K562 (cell line): Measurements from ENCODE around the gene SEC61A1. TPM values are rescaled to one million over a fixed set of nuclear protein-coding genes. Genes with fewer than 3 reads are reported as not detected.
A peak's percentile ranks its signal among the peaks of the same experiment; 100 is the strongest.

Experiments
- ATAC-seq: fragments of 200-7000 bp; cut with Tn5 transposase; 3 replicates; pipeline ENCODE4 v1.9.1; 2020; ENCODE audit warnings: moderate library complexity
- BruUV-seq: library from RNA; stranded (reverse); fragments of 400-500 nt; replicated peaks from 2 replicates; lab custom pipeline; 2021; lab: Mats Ljungman, UMichigan
- CTCF ChIA-PET: fragments of 300-600 bp; formaldehyde crosslinking; extraction: SDS; loops from one replicate; lab custom pipeline; 2021; ENCODE audit warnings: low intra/inter-chr PET ratio; lab: Yijun Ruan, JAX
- POLR2A ChIA-PET: fragments of 300-600, 350-650 bp; sonication (Branson Sonifier 250); formaldehyde crosslinking; extraction: SDS; loops from one replicate; lab custom pipeline; 2021; ENCODE audit warnings: antibody characterized with exemption, inconsistent platforms; lab: Yijun Ruan, JAX
- DNase-seq, 4 experiments: peaks; one replicate each; pipeline versions ENCODE4 v3.0.0 to v3.0.0-alpha.2; 2011 to 2018; ENCODE audit warnings: low spot score in 3 of 4, mixed read lengths in 3 of 4; ENCODE audit errors: extremely low read depth in 1 of 4
- FAIRE-seq: peaks from 2 replicates; lab custom pipeline; 2011; peaks lifted over from hg19 to GRCh38; lab: Jason Lieb, UNC
- H2AFZ ChIP-seq: 2 replicates; pipeline ENCODE4 v1.6.0; 2011; ENCODE audit warnings: low read depth, low read length, control low read depth, inconsistent platforms
- H3K27ac ChIP-seq: fragments of 200-600 bp; 3 replicates; pipeline ENCODE4 v1.8.0; 2011; ENCODE audit warnings: low read depth, mild to moderate bottlenecking, control low read depth, inconsistent platforms, low read length, moderate library complexity, mixed read lengths; ENCODE audit errors: extremely low read depth
- H3K27me3 ChIP-seq, 2 experiments: fragments of 300-600 bp in 1 of 2; 2 replicates in 1 of 2; 3 replicates in 1 of 2; pipeline versions ENCODE4 v1.6.0 to v1.8.0; 2011; ENCODE audit warnings: inconsistent platforms in 2 of 2, low read length in 2 of 2, mild to moderate bottlenecking in 1 of 2, mixed read lengths in 1 of 2, moderate library complexity in 1 of 2; ENCODE audit not compliant: control insufficient read depth in 2 of 2, insufficient read depth in 2 of 2
- H3K36me3 ChIP-seq: fragments of 300-600 bp; 3 replicates; pipeline ENCODE4 v1.8.0; 2011; ENCODE audit warnings: mild to moderate bottlenecking, low read length, inconsistent platforms; ENCODE audit not compliant: control insufficient read depth, insufficient read depth
- H3K4me1 ChIP-seq, 2 experiments: fragments of 200-600 bp in 1 of 2; replicated peaks in 1 of 2; 2 replicates in 1 of 2; 3 replicates in 1 of 2; pipeline versions ENCODE4 v1.5.1 to v1.8.0; 2011; ENCODE audit warnings: inconsistent platforms in 2 of 2, low read length in 2 of 2, mild to moderate bottlenecking in 1 of 2, mixed read lengths in 1 of 2, moderate library complexity in 1 of 2; ENCODE audit not compliant: control insufficient read depth in 2 of 2, insufficient read depth in 2 of 2
- H3K4me2 ChIP-seq: 2 replicates; pipeline ENCODE4 v1.6.1; 2011; ENCODE audit warnings: low read length, control low read depth, inconsistent platforms, mixed read lengths; ENCODE audit not compliant: insufficient read depth
- H3K4me3 ChIP-seq: fragments of 200-600 bp; sonication (generic), shearing (Covaris generic); 2 replicates; pipeline ENCODE4 v1.5.1; 2016; ENCODE audit warnings: control low read depth, inconsistent platforms
- H3K79me2 ChIP-seq: fragments of 200-600 bp; 3 replicates; pipeline ENCODE4 v1.8.0; 2011; ENCODE audit warnings: low read length, inconsistent platforms; ENCODE audit not compliant: control insufficient read depth, insufficient read depth
- H3K9ac ChIP-seq, 2 experiments: 2 replicates each; pipeline versions ENCODE4 v1.6.0 to v1.6.1; 2011; ENCODE audit warnings: low read depth in 2 of 2, low read length in 2 of 2, control low read depth in 1 of 2, inconsistent platforms in 1 of 2, mild to moderate bottlenecking in 1 of 2, mixed read lengths in 1 of 2; ENCODE audit not compliant: insufficient read depth in 1 of 2
- H3K9me1 ChIP-seq: one replicate; pipeline ENCODE4 v1.6.0; 2011; ENCODE audit warnings: inconsistent platforms, mild to moderate bottlenecking, low read length, moderate library complexity; ENCODE audit not compliant: control insufficient read depth, insufficient read depth
- H3K9me3 ChIP-seq: replicated peaks from 2 replicates; pipeline ENCODE4 v1.5.1; 2011; ENCODE audit warnings: low read depth, low read length, inconsistent platforms; ENCODE audit not compliant: control insufficient read depth, insufficient read depth
- H4K20me1 ChIP-seq: replicated peaks from 2 replicates; pipeline ENCODE4 v1.6.1; 2011; ENCODE audit warnings: low read length, inconsistent platforms, mixed read lengths; ENCODE audit not compliant: control insufficient read depth, insufficient read depth
- ETV6 ChIP-seq, 3 experiments: fragments of 150-350 bp in 1 of 3; sonication (generic) in 1 of 3; formaldehyde crosslinking in 1 of 3; IDR thresholded peaks; 2 replicates each; pipeline versions ENCODE4 v1.6.1 to v1.8.0; 2014 to 2022; ENCODE audit warnings: borderline replicate concordance in 2 of 3, low read depth in 2 of 3, antibody characterized with exemption in 1 of 3, low read length in 1 of 3, mild to moderate bottlenecking in 1 of 3, missing genetic modification reagents in 1 of 3
- SREBF1 ChIP-seq: fragments of 150-350 bp; IDR thresholded peaks from 2 replicates; pipeline ENCODE4 v1.6.1; 2014; ENCODE audit warnings: antibody characterized with exemption, low read depth, low read length, borderline replicate concordance
- WGBS: fragments of 100-300 bp; shearing (Covaris generic); methylation state at CpG from one replicate; pipeline ENCODE4 v1.1.6; 2016; ENCODE audit warnings: low coverage, mixed read lengths; ENCODE audit not compliant: insufficient coverage; ENCODE audit errors: missing lambda C conversion rate; 5-methylcytosine and 5-hydroxymethylcytosine counted together
- in situ Hi-C: fragments of 300-500 bp; cut with MboI; formaldehyde crosslinking; loops from 4 replicates; pipeline ENCODE4 v1.15.0; 2018; ENCODE audit warnings: inconsistent platforms, mixed read lengths
- intact Hi-C: fragments of 100-400 bp; cut with micrococcal nuclease; formaldehyde crosslinking; loops from 2 replicates; pipeline ENCODE4 v1.14.2; 2022
- polyA plus RNA-seq, 8 experiments: library from polyadenylated mRNA; depleted of rRNA in 4 of 8; stranded (reverse) in 5 of 8; unstranded in 3 of 8; fragments of >200 nt; fragmentation: Nextera tagmentation in 2 of 8; fragmentation: Illumina TruSeq in 1 of 8; extraction: Ambion mirVana in 2 of 8; extraction: Trizol in 1 of 8; gene quantifications; 2 replicates each; pipeline versions ENCODE4 v1.2.1 to v1.2.3, GENCODE V29; 2011 to 2014; ENCODE audit warnings: inconsistent platforms in 1 of 8, missing spikeins in 1 of 8
- total RNA-seq, 7 experiments: library from RNA; depleted of rRNA in 6 of 7; stranded (reverse); fragments of >200 nt in 6 of 7; fragmentation: Illumina TruSeq in 2 of 7; extraction: Trizol in 2 of 7; gene quantifications; 2 replicates each; pipeline versions ENCODE4 v1.2.1 to v1.2.3, GENCODE V29; 2011 to 2021; ENCODE audit warnings: low replicate concordance in 1 of 7

Gene SEC61A1
- total and polyA plus RNA-seq, 9 of the 15 experiments (the other 6 are each of a cell fraction or from before 2014, with no cell fraction given) = 1.9 to 140 (median 79.1) TPM

- TF ChIP-seq SREBF1 (no peak), ETV6 (IDR thresholded peaks at IDR 0.05; ENCODE audit: borderline replicate concordance in 1 of 2, low read depth in 2 of 2, low read length in 1 of 2) (no peak), ETV6 (CRISPR knock-in tag; IDR thresholded peaks at IDR 0.05; ENCODE audit: borderline replicate concordance) (no peak)
- Histone ChIP-seq H4K20me1 (no peaks in the 10 kb centered on the region), H3K9me3 (no peaks in the 10 kb centered on the region), H2AFZ (no peak overlapping the region), H3K27me3 (peaks cover 5 to 33% of the 10 kb centered on the region in 2 experiments; a peak in 3 of 5 replicates), H3K27ac (no peak overlapping the region), H3K36me3 (no peaks in the 10 kb centered on the region), H3K9me1 (no peaks in the 10 kb centered on the region), H3K4me2 (no peak overlapping the region; the same call in 1 of the 2 replicates), H3K9ac (no peak overlapping the region), H3K79me2 (no peaks in the 10 kb centered on the region), H3K4me3 (no peak overlapping the region), H3K4me1 (peaks cover 5 to 16% of the 10 kb centered on the region in 2 experiments; a peak in 4 of 5 replicates)
- BruUV-seq = no TSS peak
- ATAC-seq (peak; percentile 8; the same call in 2 of the 3 replicates), DNase-seq (no peak), FAIRE-seq (no peak)
- whole genome bisulfite sequencing = 8% methylated on average over 8 of the region's 11 CpGs
- in situ Hi-C loops = no loop called here
- POLR2A ChIA-PET = interaction anchor here (0.5 kb wide), 1 partner anchor 45 kb away, joined by 3 read pairs; no protein-coding TSS in a partner anchor
- intact Hi-C loops = no loop called here
- CTCF ChIA-PET = no interaction called here
Measured at GRCh38 chr3:128007033-128007424, 45.2 kb upstream of the SEC61A1 start.
